Endothelial cell (in vitro differentiated cells): Measurements from ENCODE around the gene SGSM2. TPM values are rescaled to one million over a fixed set of nuclear protein-coding genes. Genes with fewer than 3 reads are reported as not detected.

Source experiments
- DNase-seq: peaks from one replicate; pipeline ENCODE4 v3.0.0; 2021; ENCODE audit warnings: low spot score
- H3K27ac Mint-ChIP-seq: one replicate; pipeline ENCODE4 v1.8.0; 2021; ENCODE audit warnings: mixed read lengths, inconsistent platforms; ENCODE audit not compliant: unreplicated experiment
- H3K27me3 Mint-ChIP-seq: one replicate; pipeline ENCODE4 v1.8.0; 2021; ENCODE audit warnings: mild to moderate bottlenecking, moderate library complexity, mixed read lengths, inconsistent platforms; ENCODE audit not compliant: unreplicated experiment
- H3K36me3 Mint-ChIP-seq: one replicate; pipeline ENCODE4 v1.8.0; 2021; ENCODE audit warnings: mild to moderate bottlenecking, low read depth, mixed read lengths, inconsistent platforms; ENCODE audit not compliant: unreplicated experiment
- H3K4me1 Mint-ChIP-seq: one replicate; pipeline ENCODE4 v1.8.0; 2021; ENCODE audit warnings: mild to moderate bottlenecking, mixed read lengths, inconsistent platforms; ENCODE audit not compliant: unreplicated experiment
- H3K4me3 Mint-ChIP-seq: one replicate; pipeline ENCODE4 v1.8.0; 2021; ENCODE audit warnings: mild to moderate bottlenecking, mixed read lengths, inconsistent platforms; ENCODE audit not compliant: unreplicated experiment
- H3K9me3 Mint-ChIP-seq: one replicate; pipeline ENCODE4 v1.8.0; 2021; ENCODE audit warnings: mixed read lengths, inconsistent platforms; ENCODE audit not compliant: unreplicated experiment
- CTCF ChIP-seq: fragments of 200-600 bp; sonication (generic); IDR thresholded peaks from one replicate; pipeline ENCODE4 v1.5.0; 2021; ENCODE audit warnings: antibody characterized with exemption; ENCODE audit not compliant: unreplicated experiment
- total RNA-seq: library from RNA; stranded (reverse); fragmentation: NEBNext Ultra II Directional; extraction: Animal tissue kit (Norgen Biotek cat#: 25700); gene quantifications from one replicate; pipeline ENCODE4 v1.2.1, GENCODE V29; 2021; ENCODE audit not compliant: unreplicated experiment

SGSM2 gene
- total RNA-seq, 1 donor from 2014 or later: 65.4 TPM

- TF ChIP-seq CTCF: no peak
- no peak for DNase-seq
- H3K36me3 Mint-ChIP-seq: peaks cover 15% of the 10 kb centered on the region
- peaks cover 18% of the 10 kb centered on the region for H3K4me1 Mint-ChIP-seq
- H3K27me3 Mint-ChIP-seq: peaks cover 14% of the 10 kb centered on the region
- H3K9me3 Mint-ChIP-seq: no peaks in the 10 kb centered on the region
- H3K27ac Mint-ChIP-seq: no peak overlapping the region
- no peak overlapping the region for H3K4me3 Mint-ChIP-seq
Measured at GRCh38 chr17:2372681-2373080, 35.4 kb downstream of the SGSM2 start.

- Mint-ChIP-seq H3K36me3 (peaks cover 15% of the 10 kb centered on the region), H3K4me1 (peaks cover 18% of the 10 kb centered on the region), H3K4me3 (no peak overlapping the region), H3K27ac (no peak overlapping the region), H3K9me3 (no peaks in the 10 kb centered on the region), H3K27me3 (peaks cover 14% of the 10 kb centered on the region)
- TF ChIP-seq CTCF: no peak
- DNase-seq: no peak
Measured at GRCh38 chr17:2373179-2373578, 35.9 kb downstream of the SGSM2 start.

GRCh38 chr17:2374549-2375285 is 37.4 kb downstream of the SGSM2 start:
- Mint-ChIP-seq H3K4me3 (no peak overlapping the region), H3K36me3 (peaks cover 25% of the 10 kb centered on the region), H3K27me3 (peaks cover 14% of the 10 kb centered on the region), H3K4me1 (peaks cover 11% of the 10 kb centered on the region), H3K27ac (no peak overlapping the region), H3K9me3 (no peaks in the 10 kb centered on the region)
- no peak for DNase-seq
- TF ChIP-seq CTCF: no peak

GRCh38 chr17:2375406-2375805 is 38.1 kb downstream of the SGSM2 start:
- Mint-ChIP-seq H3K27me3 (peaks cover 12% of the 10 kb centered on the region), H3K36me3 (peaks cover 25% of the 10 kb centered on the region), H3K4me1 (peaks cover 6% of the 10 kb centered on the region), H3K27ac (no peak overlapping the region), H3K4me3 (no peak overlapping the region), H3K9me3 (no peaks in the 10 kb centered on the region)
- DNase-seq: no peak
- no peak for TF ChIP-seq CTCF

GRCh38 chr17:2376107-2376506 is 38.8 kb downstream of the SGSM2 start:
- TF ChIP-seq CTCF: no peak
- peaks cover 6% of the 10 kb centered on the region for H3K4me1 Mint-ChIP-seq
- H3K27me3 Mint-ChIP-seq: peaks cover 11% of the 10 kb centered on the region
- no peak for DNase-seq
- H3K27ac Mint-ChIP-seq: no peak overlapping the region
- no peak overlapping the region for H3K4me3 Mint-ChIP-seq
- H3K36me3 Mint-ChIP-seq: peaks cover 25% of the 10 kb centered on the region
- H3K9me3 Mint-ChIP-seq: no peaks in the 10 kb centered on the region
